Coronary artery (tissue), 2 donors: ENCODE data around the gene PMF1.
"Not testable (repeated sequence)": the region's sequence is repeated elsewhere in the genome, so short reads cannot be mapped to it uniquely, and the experiment has no call there.

ENCODE experiments used
- DNase-seq: peaks from one replicate; pipeline ENCODE4 v3.0.0-alpha.2; 2017; ENCODE audit warnings: low spot score
- H3K27ac ChIP-seq, 2 donors: fragments of 200-600 bp; sonication (generic); one replicate each; pipeline ENCODE4 v1.5.1; 2016 to 2019
- H3K4me3 ChIP-seq: fragments of 200-600 bp; sonication (generic); 2 replicates; pipeline ENCODE4 v1.5.1; 2016; ENCODE audit warnings: mild to moderate bottlenecking, moderate library complexity
- TF ChIP-seq, protein P1 (sequence below): fragments of 200-600 bp; sonication (generic); IDR thresholded peaks from one replicate; pipeline ENCODE4 v1.5.1; 2019; ENCODE audit warnings: antibody characterized with exemption

Gene PMF1

DNA sequence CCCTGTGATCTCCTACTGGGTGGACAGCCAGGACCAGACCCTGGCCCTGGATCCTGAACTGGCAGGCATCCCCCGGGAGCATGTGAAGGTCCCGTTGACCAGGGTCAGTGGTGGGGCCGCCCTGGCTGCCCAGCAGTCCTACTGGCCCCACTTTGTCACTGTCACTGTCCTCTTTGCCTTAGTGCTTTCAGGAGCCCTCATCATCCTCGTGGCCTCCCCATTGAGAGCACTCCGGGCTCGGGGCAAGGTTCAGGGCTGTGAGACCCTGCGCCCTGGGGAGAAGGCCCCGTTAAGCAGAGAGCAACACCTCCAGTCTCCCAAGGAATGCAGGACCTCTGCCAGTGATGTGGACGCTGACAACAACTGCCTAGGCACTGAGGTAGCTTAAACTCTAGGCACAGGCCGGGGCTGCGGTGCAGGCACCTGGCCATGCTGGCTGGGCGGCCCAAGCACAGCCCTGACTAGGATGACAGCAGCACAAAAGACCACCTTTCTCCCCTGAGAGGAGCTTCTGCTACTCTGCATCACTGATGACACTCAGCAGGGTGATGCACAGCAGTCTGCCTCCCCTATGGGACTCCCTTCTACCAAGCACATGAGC lies 36.1 kb upstream of the PMF1 start:
- no peak for DNase-seq
- Histone ChIP-seq H3K4me3 (no peak overlapping the region), H3K27ac (no peak overlapping the region)
- TF ChIP-seq, protein P1, sequence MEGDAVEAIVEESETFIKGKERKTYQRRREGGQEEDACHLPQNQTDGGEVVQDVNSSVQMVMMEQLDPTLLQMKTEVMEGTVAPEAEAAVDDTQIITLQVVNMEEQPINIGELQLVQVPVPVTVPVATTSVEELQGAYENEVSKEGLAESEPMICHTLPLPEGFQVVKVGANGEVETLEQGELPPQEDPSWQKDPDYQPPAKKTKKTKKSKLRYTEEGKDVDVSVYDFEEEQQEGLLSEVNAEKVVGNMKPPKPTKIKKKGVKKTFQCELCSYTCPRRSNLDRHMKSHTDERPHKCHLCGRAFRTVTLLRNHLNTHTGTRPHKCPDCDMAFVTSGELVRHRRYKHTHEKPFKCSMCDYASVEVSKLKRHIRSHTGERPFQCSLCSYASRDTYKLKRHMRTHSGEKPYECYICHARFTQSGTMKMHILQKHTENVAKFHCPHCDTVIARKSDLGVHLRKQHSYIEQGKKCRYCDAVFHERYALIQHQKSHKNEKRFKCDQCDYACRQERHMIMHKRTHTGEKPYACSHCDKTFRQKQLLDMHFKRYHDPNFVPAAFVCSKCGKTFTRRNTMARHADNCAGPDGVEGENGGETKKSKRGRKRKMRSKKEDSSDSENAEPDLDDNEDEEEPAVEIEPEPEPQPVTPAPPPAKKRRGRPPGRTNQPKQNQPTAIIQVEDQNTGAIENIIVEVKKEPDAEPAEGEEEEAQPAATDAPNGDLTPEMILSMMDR: no peak

DNA sequence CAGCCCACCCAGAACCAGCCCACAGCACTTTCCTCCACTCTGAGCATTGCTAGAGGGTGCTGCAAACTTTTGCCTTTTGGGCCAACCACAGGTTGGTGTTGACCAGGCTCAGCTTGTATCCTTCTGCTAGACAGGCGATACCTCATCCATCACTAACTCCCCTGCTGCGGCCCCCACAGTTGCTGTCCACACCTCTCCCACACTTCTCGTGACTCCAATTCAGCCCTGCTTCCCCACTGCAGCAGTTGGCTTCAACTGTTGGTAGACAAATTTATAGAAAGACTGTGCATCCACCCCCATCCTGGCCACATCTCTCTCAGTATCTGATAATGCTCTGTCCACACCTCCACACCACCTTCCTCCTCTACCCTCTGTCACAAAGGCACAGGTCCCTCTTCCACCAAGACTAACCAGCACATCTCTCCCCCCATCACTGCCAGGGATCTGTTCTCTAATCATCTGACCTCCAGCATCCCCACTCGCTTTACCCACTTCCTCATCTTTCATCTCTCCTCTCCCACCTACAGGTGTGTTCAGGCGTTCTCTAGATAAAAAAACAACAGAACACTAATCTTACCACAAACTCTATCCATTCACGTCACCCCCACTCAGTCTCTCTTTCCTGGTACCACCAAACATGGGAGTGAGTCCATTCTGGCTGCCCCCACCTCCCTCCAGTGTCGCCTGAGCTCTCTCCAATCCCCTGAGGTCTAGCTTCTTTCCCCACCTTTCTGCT lies 34.7 kb upstream of the PMF1 start:
- TF ChIP-seq, protein P1: no peak
- H3K27ac ChIP-seq: no peak overlapping the region
- DNase-seq: no peak
- no peak overlapping the region for H3K4me3 ChIP-seq

GRCh38 chr1:156180471-156180870 lies 32.3 kb upstream of the PMF1 start:
- TF ChIP-seq, protein P1: no peak
- no peak for DNase-seq
- Histone ChIP-seq H3K27ac (no peak overlapping the region), H3K4me3 (no peak overlapping the region)

GRCh38 chr1:156181391-156181924 lies 31.3 kb upstream of the PMF1 start:
- DNase-seq, H3K4me3 ChIP-seq, H3K27ac ChIP-seq: not testable (repeated sequence)

DNA sequence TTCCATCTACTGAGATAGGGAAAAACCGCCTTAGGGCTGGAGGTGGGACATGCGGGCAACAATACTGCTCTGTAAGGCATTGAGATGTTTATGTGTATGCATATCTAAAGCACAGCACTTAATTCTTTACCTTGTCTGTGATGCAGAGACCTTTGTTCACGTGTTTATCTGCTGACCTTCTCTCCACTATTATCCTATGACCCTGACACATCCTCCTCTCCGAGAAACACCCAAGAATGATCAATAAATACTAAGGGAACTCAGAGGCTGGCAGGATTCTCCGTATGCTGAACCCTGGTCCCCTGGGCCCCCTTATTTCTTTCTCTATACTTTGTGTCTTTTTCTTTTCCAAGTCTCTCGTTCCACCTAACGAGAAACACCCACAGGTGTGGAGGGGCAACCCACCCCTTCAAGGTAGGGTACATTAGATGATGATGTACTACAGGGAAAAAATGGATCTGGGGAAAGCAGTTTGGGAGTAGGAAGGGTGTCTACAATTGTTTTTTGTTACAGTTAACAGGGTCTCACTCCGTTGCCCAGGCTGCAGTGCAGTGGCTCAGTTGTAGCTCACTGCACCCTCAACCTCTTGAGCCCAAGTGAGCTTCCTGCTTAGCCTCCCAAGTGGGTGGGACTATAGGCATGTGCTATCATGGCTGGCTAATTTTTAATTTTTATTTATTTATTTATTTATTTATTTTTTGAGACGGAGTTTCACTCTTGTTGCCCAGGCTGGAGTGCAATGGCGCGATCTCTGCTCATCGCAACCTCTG lies 30.6 kb upstream of the PMF1 start:
- DNase-seq, H3K27ac ChIP-seq, H3K4me3 ChIP-seq: not testable (repeated sequence)

DNA sequence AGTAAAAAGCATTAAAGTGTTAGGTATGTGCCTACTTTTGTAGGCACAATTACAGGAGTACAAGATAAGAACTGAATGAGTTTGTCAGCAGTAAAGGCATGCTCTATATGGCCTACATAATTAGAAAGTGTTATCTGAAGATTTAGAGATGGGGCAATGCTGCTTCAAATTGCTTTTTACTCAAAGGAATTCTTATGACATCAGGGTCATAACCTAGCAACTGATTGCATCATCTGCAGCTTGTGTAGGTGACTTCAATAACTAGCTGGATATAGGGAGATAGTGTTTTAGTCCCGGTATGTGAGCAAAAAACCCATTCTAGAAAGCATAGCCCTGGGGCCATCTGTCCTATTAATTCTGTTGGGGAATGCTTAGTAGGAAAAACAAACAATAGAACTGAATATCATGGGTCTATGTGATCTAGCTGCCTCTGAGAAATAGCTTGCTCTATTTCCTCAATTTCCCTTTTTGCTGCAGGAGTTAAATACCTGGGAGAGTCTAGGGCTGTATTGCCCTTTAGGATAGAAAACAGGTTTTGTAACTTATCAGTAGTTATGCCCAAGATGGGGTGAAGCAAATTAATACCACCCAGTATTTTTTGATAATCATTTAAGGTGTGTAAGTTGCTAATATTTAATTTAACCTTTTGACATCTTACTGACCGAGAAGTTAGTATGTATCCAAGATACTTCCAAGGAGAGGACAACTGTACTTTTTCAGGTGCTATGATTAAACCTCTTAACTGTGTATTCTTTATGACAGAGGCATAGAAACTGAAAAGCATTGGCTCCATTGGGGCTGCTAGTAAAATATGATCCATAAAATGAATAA lies 26.2 kb upstream of the PMF1 start:
- not testable (repeated sequence) for DNase-seq, H3K4me3 ChIP-seq, H3K27ac ChIP-seq

- DNase-seq, H3K4me3 ChIP-seq, H3K27ac ChIP-seq: not testable (repeated sequence)
Measured at GRCh38 chr1:156190265-156190664, 22.5 kb upstream of the PMF1 start.

- H3K4me3 ChIP-seq: no peak overlapping the region
- H3K27ac ChIP-seq: no peak overlapping the region
- TF ChIP-seq, protein P1: no peak
- no peak for DNase-seq
Measured at GRCh38 chr1:156191292-156191964, 21.4 kb upstream of the PMF1 start.
